B cell (primary cell): Measurements from ENCODE around the gene DTX3L. TPM values are rescaled to one million over a fixed set of nuclear protein-coding genes. Genes with fewer than 3 reads are reported as not detected.

Experiments used
- ATAC-seq: fragments of 200-7000 bp; cut with Tn5 transposase; one replicate; pipeline ENCODE4 v1.10.0; 2021; ENCODE audit warnings: low read depth, mild to moderate bottlenecking, moderate number of reproducible peaks, moderate library complexity
- CTCF ChIA-PET: fragments of 350-600 bp; sonication (Branson Sonifier 250); formaldehyde crosslinking; loops from one replicate; lab custom pipeline; 2021; ENCODE audit warnings: antibody characterized with exemption, inconsistent platforms; lab: Charles Lee
- POLR2A ChIA-PET: fragments of 350-600 bp; sonication (Branson Sonifier 250); formaldehyde crosslinking; loops from one replicate; lab custom pipeline; 2021; ENCODE audit warnings: antibody characterized with exemption; lab: Charles Lee
- DNase-seq: peaks from one replicate; pipeline ENCODE4 v3.0.0; 2013
- H2AFZ ChIP-seq: 2 replicates; pipeline ENCODE4 v1.6.1; 2012; ENCODE audit warnings: mild to moderate bottlenecking, low read depth, low read length; ENCODE audit not compliant: insufficient read depth, poor library complexity, severe bottlenecking
- H3K27ac ChIP-seq, 2 donors: 1 replicate in 1 of 2; 2 replicates in 1 of 2; pipeline ENCODE4 v1.5.1; 2012 to 2013; ENCODE audit warnings: low read length in 2 of 2, mild to moderate bottlenecking in 2 of 2, moderate library complexity in 1 of 2
- H3K27me3 ChIP-seq, 4 experiments: fragments of 200-600 bp in 1 of 4; sonication (generic) in 1 of 4; replicated peaks in 1 of 4; 1 replicate in 2 of 4; 2 replicates in 2 of 4; pipeline versions ENCODE4 v1.6.1 to v1.7.0; 2013 to 2016; ENCODE audit warnings: low read length in 3 of 4, mild to moderate bottlenecking in 2 of 4, mixed read lengths in 1 of 4, moderate library complexity in 1 of 4; ENCODE audit not compliant: insufficient read depth in 4 of 4, control insufficient read depth in 3 of 4; ENCODE audit errors: control extremely low read depth in 1 of 4
- H3K36me3 ChIP-seq, 2 experiments: replicated peaks in 1 of 2; 1 replicate in 1 of 2; 2 replicates in 1 of 2; pipeline versions ENCODE4 v1.6.1 to v1.7.1; 2013; ENCODE audit warnings: low read length in 1 of 2; ENCODE audit not compliant: insufficient read depth in 2 of 2, control insufficient read depth in 1 of 2; ENCODE audit errors: control extremely low read depth in 1 of 2, extremely low read depth in 1 of 2
- H3K4me1 ChIP-seq, 2 donors: fragments of 200-600 bp in 1 of 2; sonication (generic) in 1 of 2; 1 replicate in 1 of 2; 2 replicates in 1 of 2; pipeline versions ENCODE4 v1.5.1 to v1.6.1; 2013 to 2017; ENCODE audit warnings: low read length in 2 of 2; ENCODE audit not compliant: control insufficient read depth in 2 of 2, insufficient read depth in 2 of 2
- H3K4me2 ChIP-seq: replicated peaks from 2 replicates; pipeline ENCODE3; 2012; ENCODE audit warnings: mild to moderate bottlenecking, low read depth, low read length; ENCODE audit not compliant: poor library complexity, severe bottlenecking
- H3K4me3 ChIP-seq, 5 experiments: fragments of 200-600 bp in 1 of 5; sonication (generic) in 1 of 5; 1 replicate in 3 of 5; 2 replicates in 2 of 5; pipeline versions ENCODE4 v1.5.1 to v1.7.0; 2011 to 2016; ENCODE audit warnings: low read length in 4 of 5, mild to moderate bottlenecking in 4 of 5, low read depth in 2 of 5, control low read depth in 1 of 5, moderate library complexity in 1 of 5; ENCODE audit not compliant: insufficient read depth in 1 of 5; ENCODE audit errors: control extremely low read depth in 1 of 5, extremely low read depth in 1 of 5
- H3K79me2 ChIP-seq: fragments of 200-600 bp; sonication (generic); one replicate; pipeline ENCODE4 v1.6.0; 2016; ENCODE audit warnings: low read length; ENCODE audit not compliant: control insufficient read depth, insufficient read depth
- H3K9ac ChIP-seq: fragments of 200-600 bp; sonication (generic); 2 replicates; pipeline ENCODE4 v1.6.1; 2017; ENCODE audit warnings: mild to moderate bottlenecking, low read length, moderate library complexity
- H3K9me3 ChIP-seq, 3 donors: one replicate each; pipeline versions ENCODE4 v1.6.1 to v1.7.1; 2013; ENCODE audit warnings: low read length in 2 of 3; ENCODE audit not compliant: control insufficient read depth in 2 of 3, insufficient read depth in 1 of 3; ENCODE audit errors: control extremely low read depth in 1 of 3
- H4K20me1 ChIP-seq: 2 replicates; pipeline ENCODE4 v1.6.0; 2012; ENCODE audit warnings: mild to moderate bottlenecking, low read length; ENCODE audit not compliant: insufficient read depth, control insufficient read depth, poor library complexity, severe bottlenecking
- H3K27ac Mint-ChIP-seq: one replicate; pipeline ENCODE4 v1.8.0; 2021; ENCODE audit warnings: mixed read lengths
- H3K27me3 Mint-ChIP-seq: one replicate; pipeline ENCODE4 v1.8.0; 2021; ENCODE audit warnings: mixed read lengths
- H3K4me1 Mint-ChIP-seq: one replicate; pipeline ENCODE4 v1.8.0; 2021; ENCODE audit warnings: mixed read lengths
- H3K4me3 Mint-ChIP-seq: one replicate; pipeline ENCODE4 v1.8.0; 2021; ENCODE audit warnings: mixed read lengths
- H3K9me3 Mint-ChIP-seq: one replicate; pipeline ENCODE4 v1.8.0; 2022; ENCODE audit warnings: mixed read lengths; ENCODE audit not compliant: insufficient read depth
- CTCF ChIP-seq: fragments of 200-600 bp; IDR thresholded peaks from one replicate; pipeline ENCODE4 v1.8.0; 2022; ENCODE audit warnings: antibody characterized with exemption, mild to moderate bottlenecking
- EZH2 ChIP-seq: IDR thresholded peaks from 2 replicates; pipeline ENCODE4 v1.6.1; 2012; ENCODE audit warnings: borderline replicate concordance, low read depth, mild to moderate bottlenecking, moderate library complexity, low read length; ENCODE audit not compliant: insufficient read depth, poor library complexity, severe bottlenecking
- WGBS: methylation state at CpG from one replicate; pipeline ENCODE4 v1.1.5; 2013; ENCODE audit warnings: missing lambda C conversion rate; ENCODE audit not compliant: insufficient coverage; 5-methylcytosine and 5-hydroxymethylcytosine counted together
- intact Hi-C: fragments of 100-400 bp; cut with micrococcal nuclease; formaldehyde crosslinking; loops from one replicate; pipeline ENCODE4 v1.10.0; 2022
- polyA plus RNA-seq: library from polyadenylated mRNA; depleted of rRNA; stranded (reverse); fragments of >200 nt; gene quantifications from 2 replicates; pipeline ENCODE4 v1.2.3, GENCODE V29; 2012
- total RNA-seq, 2 donors: library from RNA; stranded (reverse); fragments of 120-200 nt in 1 of 2; gene quantifications; 1 replicate in 1 of 2; 2 replicates in 1 of 2; pipeline versions ENCODE4 v1.2.3 to v1.2.4, GENCODE V29; 2013 to 2022

Gene DTX3L
- total and polyA plus RNA-seq, 2 donors (not counting 1 experiment from before 2014, with no cell fraction given): 8.1 to 41.1 TPM

DNA sequence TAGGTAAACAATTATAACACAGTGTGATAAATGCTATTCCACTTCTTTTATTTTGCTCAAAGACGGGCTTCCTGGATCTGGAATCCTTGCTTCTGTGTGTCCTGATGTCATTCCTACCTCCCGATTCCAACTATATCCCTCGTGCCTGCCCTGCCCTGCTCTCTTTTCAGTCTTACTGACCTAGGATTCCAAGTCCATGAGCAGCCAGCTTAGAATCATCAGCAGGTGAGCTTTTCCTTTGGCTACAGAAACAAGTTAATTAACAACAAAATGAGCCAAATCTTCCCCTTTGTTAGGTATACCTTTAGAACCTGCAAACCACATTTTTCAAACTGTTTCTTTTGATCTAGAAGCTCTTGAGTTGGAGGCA is 27.5 kb upstream of the DTX3L start:
- Mint-ChIP-seq H3K27ac (no peak overlapping the region), H3K4me3 (no peak overlapping the region), H3K27me3 (no peaks in the 10 kb centered on the region), H3K9me3 (no peaks in the 10 kb centered on the region), H3K4me1 (no peaks in the 10 kb centered on the region)
- no peak overlapping the region for H2AFZ ChIP-seq
- no peak overlapping the region for H3K4me3 ChIP-seq
- 93% methylated on average over 3 of the region's 3 CpGs for WGBS
- no peak overlapping the region for H3K9ac ChIP-seq
- H3K4me2 ChIP-seq: no peak overlapping the region
- no peak for TF ChIP-seq CTCF
- no peak for TF ChIP-seq EZH2
- no peaks in the 10 kb centered on the region for H4K20me1 ChIP-seq
- no peaks in the 10 kb centered on the region for H3K4me1 ChIP-seq
- peaks cover 32 to 87% of the 10 kb centered on the region in 2 experiments for H3K36me3 ChIP-seq
- no peaks in the 10 kb centered on the region for H3K9me3 ChIP-seq
- ATAC-seq: no peak
- CTCF ChIA-PET: no interaction called here
- no peaks in the 10 kb centered on the region for H3K27me3 ChIP-seq
- DNase-seq: no peak
- H3K79me2 ChIP-seq: no peaks in the 10 kb centered on the region
- POLR2A ChIA-PET: no interaction called here
- H3K27ac ChIP-seq: no peak overlapping the region
- intact Hi-C loops: no loop called here

- Mint-ChIP-seq H3K27me3 (no peaks in the 10 kb centered on the region), H3K4me1 (no peaks in the 10 kb centered on the region), H3K27ac (no peak overlapping the region), H3K4me3 (no peak overlapping the region), H3K9me3 (no peaks in the 10 kb centered on the region)
- TF ChIP-seq EZH2 (no peak), CTCF (no peak)
- no peak overlapping the region for H2AFZ ChIP-seq
- no peak overlapping the region for H3K4me3 ChIP-seq
- DNase-seq (no peak), ATAC-seq (no peak)
- no peaks in the 10 kb centered on the region for H3K79me2 ChIP-seq
- 82% methylated on average over 3 of the region's 7 CpGs for WGBS
- POLR2A ChIA-PET: interaction anchor here (0.6 kb wide), 2 partner anchors 41 to 103 kb away, joined by 3 read pairs; no protein-coding TSS in a partner anchor
- H3K4me1 ChIP-seq: no peaks in the 10 kb centered on the region
- no peaks in the 10 kb centered on the region for H3K9me3 ChIP-seq
- CTCF ChIA-PET: no interaction called here
- H3K27ac ChIP-seq: no peak overlapping the region
- intact Hi-C loops: no loop called here
- no peak overlapping the region for H3K9ac ChIP-seq
- peaks cover 20 to 73% of the 10 kb centered on the region in 2 experiments for H3K36me3 ChIP-seq
- H3K27me3 ChIP-seq: no peaks in the 10 kb centered on the region
- no peak overlapping the region for H3K4me2 ChIP-seq
- no peaks in the 10 kb centered on the region for H4K20me1 ChIP-seq
Observed at GRCh38 chr3:122538956-122539490, 25.1 kb upstream of the DTX3L start.
